Muscle layer of duodenum (tissue), 2 donors: ENCODE measurements around the gene YIPF5.

Source experiments
- H3K27ac ChIP-seq: one replicate; pipeline ENCODE4 v1.7.0; 2013; ENCODE audit warnings: mild to moderate bottlenecking, low read length
- H3K27me3 ChIP-seq: one replicate; pipeline ENCODE4 v1.7.0; 2013; ENCODE audit warnings: low read depth, mild to moderate bottlenecking, control low read depth, low read length
- H3K36me3 ChIP-seq, 2 donors: one replicate each; pipeline ENCODE4 v1.7.0; 2013; ENCODE audit warnings: low read length in 2 of 2, control low read depth in 1 of 2, mild to moderate bottlenecking in 1 of 2; ENCODE audit not compliant: insufficient read depth in 2 of 2, control insufficient read depth in 1 of 2
- H3K4me1 ChIP-seq, 2 donors: one replicate each; pipeline ENCODE4 v1.7.0; 2013; ENCODE audit warnings: low read length in 2 of 2, mild to moderate bottlenecking in 2 of 2, control low read depth in 1 of 2, moderate library complexity in 1 of 2; ENCODE audit not compliant: insufficient read depth in 2 of 2, control insufficient read depth in 1 of 2
- H3K4me3 ChIP-seq, 2 donors: one replicate each; pipeline ENCODE4 v1.7.0; 2013; ENCODE audit warnings: low read length in 2 of 2, low read depth in 1 of 2, mild to moderate bottlenecking in 1 of 2
- H3K9me3 ChIP-seq, 2 donors: one replicate each; pipeline ENCODE4 v1.7.0; 2013; ENCODE audit warnings: low read length in 2 of 2, control low read depth in 1 of 2, mild to moderate bottlenecking in 1 of 2; ENCODE audit not compliant: control insufficient read depth in 1 of 2
- donor health status: healthy.

Gene YIPF5

DNA sequence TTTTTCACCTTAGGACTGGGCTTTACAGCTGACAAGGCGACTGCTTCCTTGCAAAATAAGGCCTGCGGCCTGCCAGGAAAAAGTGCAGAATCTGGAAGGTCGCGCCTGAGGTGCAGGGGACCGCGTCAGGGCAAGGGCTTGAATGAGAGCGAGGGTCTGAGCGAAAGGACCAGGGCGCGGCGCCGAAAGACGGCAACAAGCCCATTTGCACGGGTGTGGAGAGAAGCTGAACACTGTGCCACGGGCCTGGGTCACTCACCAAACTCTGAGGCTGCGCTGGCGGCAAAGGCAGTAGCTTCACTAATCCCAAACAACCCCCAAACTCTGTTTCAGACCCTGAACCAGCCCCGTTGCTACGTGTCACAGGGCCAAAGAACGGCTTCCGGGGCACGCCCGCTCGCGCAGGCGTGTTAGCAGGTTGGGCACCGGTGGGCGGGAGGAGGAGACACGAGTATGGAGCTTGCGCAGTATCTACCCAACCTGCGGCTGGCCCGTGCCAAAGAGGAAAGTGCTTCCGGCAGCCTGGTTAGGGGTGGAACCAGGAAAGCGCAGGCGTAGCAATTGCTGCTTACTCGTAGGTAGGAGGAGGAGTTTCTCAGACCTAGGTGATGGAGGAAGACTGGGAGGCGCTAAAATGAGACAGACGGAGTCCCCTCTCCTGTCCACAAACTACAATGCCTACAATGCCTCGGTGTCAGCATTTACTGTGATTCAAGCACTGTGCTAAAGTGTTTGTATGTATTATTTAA is at the start of gene YIPF5, which contains the start of gene KCTD16:
TSS of gene YIPF5 (minus strand) at position 384 of the 749 bp plus-strand sequence. CDS start 704 bp downstream, outside the sequence.
TSS of gene KCTD16 (plus strand) at position 598 of the 749 bp plus-strand sequence.
- Histone ChIP-seq H3K4me1 (peaks cover 0 to 19% of the 10 kb centered on the region in 2 donors), H3K36me3 (peaks cover 18 to 19% of the 10 kb centered on the region in 2 donors), H3K27ac (peak within 1 kb of the TSS; percentile 83), H3K27me3 (no peaks in the 10 kb centered on the region), H3K9me3 (no peaks in the 10 kb centered on the region), H3K4me3 (peak within 1 kb of the TSS; percentile 91 to 99)

DNA sequence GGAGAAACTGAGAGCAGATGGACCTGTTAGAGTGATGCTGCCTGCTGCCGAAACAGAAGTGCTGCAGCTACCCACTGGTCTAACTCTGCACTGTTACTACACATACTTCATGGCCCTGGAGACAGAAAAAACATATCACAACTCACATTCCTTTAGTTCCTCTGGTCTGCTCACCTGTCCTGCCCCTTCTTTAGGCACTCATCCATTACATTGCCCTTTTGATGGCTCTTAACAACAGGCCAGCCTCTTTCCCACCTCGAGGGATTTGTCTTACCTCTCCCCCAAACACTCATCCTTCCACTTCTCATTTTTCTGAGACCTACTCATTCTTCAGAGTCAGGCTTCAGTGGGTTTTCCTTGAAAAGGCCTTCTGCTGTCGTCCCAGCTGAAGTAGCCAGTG is 49.4 kb upstream of the YIPF5 start:
- H3K4me3 ChIP-seq: no peak overlapping the region
- no peaks in the 10 kb centered on the region for H3K27me3 ChIP-seq
- no peak overlapping the region for H3K27ac ChIP-seq
- H3K4me1 ChIP-seq: no peaks in the 10 kb centered on the region
- H3K36me3 ChIP-seq: no peaks in the 10 kb centered on the region
- no peaks in the 10 kb centered on the region for H3K9me3 ChIP-seq

DNA sequence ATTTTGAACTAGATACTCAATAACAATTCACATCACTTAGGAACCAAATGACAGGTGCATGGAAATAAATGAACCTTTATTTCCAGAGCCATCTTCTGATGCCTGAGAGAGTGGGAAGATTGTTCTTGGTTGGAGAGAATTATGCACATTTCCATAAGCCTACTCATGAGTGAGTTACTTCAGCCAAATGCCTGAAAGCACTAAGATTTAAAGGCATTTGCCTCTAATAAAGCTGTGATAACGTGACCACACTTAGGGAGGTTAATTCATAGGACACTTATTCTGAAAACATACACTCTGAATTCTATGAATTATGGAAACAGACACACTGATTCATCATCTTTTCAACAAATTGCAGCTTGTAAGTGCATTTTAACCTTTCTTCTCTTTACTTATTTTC is 40.2 kb upstream of the YIPF5 start:
- no peak overlapping the region for H3K4me3 ChIP-seq
- H3K4me1 ChIP-seq: no peaks in the 10 kb centered on the region
- no peak overlapping the region for H3K27ac ChIP-seq
- no peaks in the 10 kb centered on the region for H3K36me3 ChIP-seq
- H3K27me3 ChIP-seq: no peaks in the 10 kb centered on the region
- H3K9me3 ChIP-seq: no peaks in the 10 kb centered on the region

DNA sequence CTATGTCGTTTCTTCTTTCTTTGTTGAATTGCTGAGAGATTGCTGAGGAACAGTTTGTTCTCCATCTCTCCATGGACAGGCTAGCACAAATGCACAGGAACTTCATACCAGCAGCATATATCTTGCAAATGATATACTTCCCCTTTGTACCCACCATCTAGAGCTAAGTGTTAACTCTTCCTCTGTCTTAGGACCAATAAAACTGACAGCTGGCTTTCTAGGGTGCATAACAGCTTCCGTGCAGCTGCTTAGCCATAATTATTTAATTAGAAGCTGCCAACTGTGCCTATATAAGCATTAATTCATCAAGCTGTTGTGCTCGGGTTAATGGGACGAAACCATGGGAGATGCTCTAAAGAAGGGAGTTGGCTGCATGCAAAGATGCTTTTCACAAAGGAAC is 38.9 kb upstream of the YIPF5 start:
- Histone ChIP-seq H3K27me3 (no peaks in the 10 kb centered on the region), H3K27ac (no peak overlapping the region), H3K4me1 (no peaks in the 10 kb centered on the region), H3K36me3 (no peaks in the 10 kb centered on the region), H3K4me3 (no peak overlapping the region), H3K9me3 (no peaks in the 10 kb centered on the region)

DNA sequence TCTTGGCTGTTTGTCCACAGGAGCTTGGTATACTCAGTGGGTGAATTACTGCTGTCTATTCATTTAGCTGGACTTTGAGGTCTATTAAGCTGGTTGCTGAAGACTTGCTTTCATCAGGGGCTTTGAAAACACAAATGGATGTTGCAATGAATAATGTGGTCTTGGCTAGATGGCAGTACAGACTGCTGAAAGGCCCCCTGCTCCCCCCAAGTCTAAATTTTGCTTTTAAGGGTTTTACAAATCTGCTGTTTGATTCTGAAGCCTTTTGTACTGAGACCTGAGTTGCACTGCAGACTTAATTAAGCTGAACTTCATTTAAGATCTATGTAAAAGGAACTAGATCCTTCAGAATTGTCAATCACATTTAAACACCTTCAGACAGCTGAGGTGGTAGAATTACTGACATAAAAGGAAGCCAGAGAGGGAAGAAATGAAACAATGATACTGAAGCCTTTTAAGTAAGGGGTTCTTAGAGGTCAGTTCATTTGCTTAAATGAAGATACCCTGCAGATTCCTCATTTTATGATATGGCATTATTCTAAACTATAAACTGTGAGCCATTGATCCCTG is 37.5 kb upstream of the YIPF5 start:
- no peaks in the 10 kb centered on the region for H3K27me3 ChIP-seq
- no peaks in the 10 kb centered on the region for H3K4me1 ChIP-seq
- H3K4me3 ChIP-seq: no peak overlapping the region
- H3K36me3 ChIP-seq: no peaks in the 10 kb centered on the region
- H3K27ac ChIP-seq: no peak overlapping the region
- no peaks in the 10 kb centered on the region for H3K9me3 ChIP-seq

DNA sequence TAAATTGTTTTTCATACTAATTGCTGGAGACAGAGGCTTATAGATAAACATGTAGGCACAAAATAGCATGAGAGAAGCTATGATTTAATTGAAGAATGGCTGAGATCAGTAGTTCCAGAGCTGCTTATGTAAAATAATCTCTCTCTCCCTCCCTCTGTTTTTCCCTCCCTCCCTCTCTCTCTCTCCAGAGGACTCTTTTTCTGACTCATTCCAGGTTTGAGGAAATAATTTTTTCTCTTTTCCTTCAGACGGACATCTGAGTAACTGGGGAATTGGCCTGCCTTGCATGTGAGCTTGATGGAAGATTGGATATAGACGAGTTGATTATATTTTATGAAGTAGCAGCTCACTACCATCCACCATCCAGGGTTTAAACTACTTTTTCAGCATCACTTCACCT is 35.7 kb upstream of the YIPF5 start:
- no peaks in the 10 kb centered on the region for H3K4me1 ChIP-seq
- no peaks in the 10 kb centered on the region for H3K36me3 ChIP-seq
- H3K27ac ChIP-seq: no peak overlapping the region
- H3K9me3 ChIP-seq: no peaks in the 10 kb centered on the region
- H3K27me3 ChIP-seq: no peaks in the 10 kb centered on the region
- H3K4me3 ChIP-seq: no peak overlapping the region

DNA sequence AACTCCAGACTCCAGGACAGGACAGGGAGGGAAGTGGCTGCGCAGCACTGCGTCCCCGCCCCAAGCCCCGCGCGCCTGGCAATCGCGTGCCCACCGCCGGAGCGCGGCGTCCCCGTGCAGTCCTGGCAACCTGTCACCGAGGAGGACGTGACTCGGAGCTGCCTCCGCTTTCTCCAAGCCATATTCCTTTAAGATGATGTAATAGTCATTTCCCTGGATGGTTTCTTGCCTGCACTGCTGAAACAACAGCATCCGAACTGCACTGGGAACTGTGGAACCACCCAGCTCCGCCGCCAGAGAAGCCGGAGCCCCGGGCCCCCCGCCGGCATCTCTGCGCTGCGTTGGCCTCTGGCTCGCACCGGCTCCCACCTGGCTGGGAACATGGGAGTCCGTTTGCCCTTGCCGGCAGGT is 34.7 kb upstream of the YIPF5 start:
- Histone ChIP-seq H3K4me3 (peak overlapping the region in 1 of 2 donors; percentile 43), H3K9me3 (no peaks in the 10 kb centered on the region)

DNA sequence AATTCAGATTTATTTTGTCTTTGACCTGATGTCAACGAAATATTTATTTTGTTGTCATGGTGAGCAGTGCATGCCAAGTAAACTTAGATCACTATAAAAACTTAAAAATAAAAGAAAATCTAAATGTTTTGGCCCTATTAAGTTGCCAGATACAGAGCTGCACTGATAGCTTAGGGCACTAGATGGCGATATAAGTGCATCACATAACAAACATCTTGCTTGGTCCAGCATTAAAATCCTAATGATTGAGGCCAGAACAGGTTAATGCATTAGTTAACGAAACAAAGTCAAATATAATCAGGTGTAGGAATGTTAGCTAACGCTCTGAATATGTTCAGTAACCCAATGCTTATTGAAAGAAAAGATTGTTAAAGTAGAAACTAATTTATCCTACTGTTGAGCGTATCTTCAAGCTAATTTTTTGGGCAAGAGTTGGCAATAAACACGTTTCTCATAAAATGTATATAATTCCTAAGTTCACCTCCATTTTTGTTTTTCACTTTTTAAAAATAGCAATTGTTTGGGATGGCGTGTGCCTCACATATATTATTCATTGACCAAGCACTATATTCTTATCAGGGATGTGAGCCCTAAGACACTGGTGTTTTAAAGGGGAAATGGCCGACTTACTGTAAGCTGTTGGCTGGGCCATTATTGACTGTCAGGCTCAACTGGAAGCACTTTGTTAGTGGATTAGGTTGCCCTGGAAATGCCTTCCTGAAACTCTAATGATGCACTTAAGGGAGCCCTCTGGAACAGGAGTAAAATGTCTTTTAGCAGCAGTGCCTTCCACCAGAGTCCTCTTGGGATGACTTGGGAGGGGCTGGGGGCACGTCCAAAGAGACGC is 33.5 kb upstream of the YIPF5 start:
- Histone ChIP-seq H3K36me3 (no peaks in the 10 kb centered on the region), H3K4me3 (no peak overlapping the region), H3K27ac (no peak overlapping the region), H3K9me3 (no peaks in the 10 kb centered on the region), H3K4me1 (no peaks in the 10 kb centered on the region), H3K27me3 (no peaks in the 10 kb centered on the region)

More for the DNA sequence above, 34.7 kb upstream of the YIPF5 start:
- Histone ChIP-seq H3K27ac (no peak overlapping the region), H3K4me1 (no peaks in the 10 kb centered on the region), H3K36me3 (no peaks in the 10 kb centered on the region), H3K27me3 (no peaks in the 10 kb centered on the region)

DNA sequence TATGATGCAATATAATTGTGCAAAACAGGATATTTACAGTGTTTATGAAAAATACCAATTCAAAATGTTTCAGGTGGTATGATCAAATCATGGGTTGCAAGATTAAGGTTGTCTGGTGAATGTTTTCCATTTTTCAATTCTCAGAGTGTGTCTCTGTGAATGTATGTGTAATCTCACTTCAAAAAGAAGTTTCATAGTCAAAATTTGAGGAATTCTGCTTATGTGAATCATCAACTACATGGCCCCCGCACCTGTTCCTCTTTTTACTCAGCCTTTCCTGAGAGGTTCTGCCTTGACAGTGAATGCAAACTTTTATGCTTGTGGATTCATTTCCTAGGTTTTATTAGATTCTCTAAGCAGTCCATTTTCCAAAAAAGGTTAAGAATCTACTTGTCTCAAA is 32.3 kb upstream of the YIPF5 start:
- no peaks in the 10 kb centered on the region for H3K27me3 ChIP-seq
- H3K9me3 ChIP-seq: no peaks in the 10 kb centered on the region
- H3K27ac ChIP-seq: no peak overlapping the region
- H3K36me3 ChIP-seq: no peaks in the 10 kb centered on the region
- no peaks in the 10 kb centered on the region for H3K4me1 ChIP-seq
- H3K4me3 ChIP-seq: no peak overlapping the region

DNA sequence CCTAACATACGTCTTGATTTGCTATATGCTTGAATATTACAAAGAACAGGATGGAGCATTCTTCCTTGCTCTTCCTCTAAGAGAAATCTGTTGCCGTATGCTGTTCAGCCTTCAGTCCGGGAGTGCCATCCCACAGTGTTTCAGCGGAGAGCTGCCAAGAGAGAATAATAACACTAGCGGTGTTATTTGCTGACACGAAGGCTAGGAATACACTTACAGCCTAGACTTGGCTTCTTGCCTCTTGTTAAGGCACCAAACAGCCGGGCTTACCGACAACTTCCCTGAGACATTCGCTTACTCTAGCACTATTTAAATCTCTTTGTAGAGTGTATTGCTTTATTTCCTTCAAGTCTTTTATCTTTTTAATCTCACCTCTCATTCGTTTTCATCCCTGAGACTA is 31.6 kb upstream of the YIPF5 start:
- Histone ChIP-seq H3K4me3 (no peak overlapping the region), H3K36me3 (no peaks in the 10 kb centered on the region), H3K9me3 (no peaks in the 10 kb centered on the region), H3K4me1 (no peaks in the 10 kb centered on the region), H3K27ac (no peak overlapping the region), H3K27me3 (no peaks in the 10 kb centered on the region)

DNA sequence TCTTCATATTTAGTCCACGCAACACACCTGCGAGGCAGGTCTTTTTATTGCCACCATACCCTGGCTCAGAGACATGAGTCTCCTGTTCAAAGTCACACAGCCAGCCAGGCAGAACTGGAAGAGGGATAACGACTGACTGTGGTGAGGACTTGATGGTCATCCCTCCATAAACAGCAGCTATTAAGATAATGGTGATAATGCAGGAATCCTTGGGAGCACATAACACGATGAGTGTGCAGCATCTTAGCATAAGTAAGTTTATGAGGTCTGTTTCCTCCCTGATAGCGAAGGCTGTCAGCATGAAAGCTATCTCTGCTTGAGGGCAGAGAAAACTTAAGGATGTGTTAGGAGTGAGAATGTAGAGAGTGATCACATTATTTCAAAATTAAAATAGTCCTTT is 31.1 kb upstream of the YIPF5 start:
- Histone ChIP-seq H3K4me1 (no peaks in the 10 kb centered on the region), H3K27ac (no peak overlapping the region), H3K27me3 (no peaks in the 10 kb centered on the region), H3K36me3 (no peaks in the 10 kb centered on the region), H3K9me3 (no peaks in the 10 kb centered on the region), H3K4me3 (no peak overlapping the region)
